Keratinocyte (primary cell): Measurements from ENCODE around the gene PADI1. TPM values are rescaled to one million over a fixed set of nuclear protein-coding genes. Genes with fewer than 3 reads are reported as not detected.

Experiments used
- DNase-seq: peaks from one replicate; pipeline ENCODE4 v3.0.0-alpha.2; 2011; ENCODE audit warnings: low read depth, missing footprints, low spot score
- FAIRE-seq: peaks from 2 replicates; lab custom pipeline; 2011; peaks lifted over from hg19 to GRCh38; lab: Jason Lieb, UNC
- H2AFZ ChIP-seq: 2 replicates; pipeline ENCODE4 v1.6.0; 2012; ENCODE audit warnings: low read length, control low read depth, inconsistent platforms; ENCODE audit not compliant: control insufficient read depth
- H3K27ac ChIP-seq: 2 replicates; pipeline ENCODE4 v1.5.1; 2011; ENCODE audit warnings: low read length; ENCODE audit not compliant: control insufficient read depth, insufficient read depth
- H3K27me3 ChIP-seq: 3 replicates; pipeline ENCODE4 v1.6.0; 2011; ENCODE audit warnings: low read length; ENCODE audit not compliant: control insufficient read depth, insufficient read depth; ENCODE audit errors: extremely low read depth
- H3K36me3 ChIP-seq, 2 experiments: 2 replicates in 1 of 2; 3 replicates in 1 of 2; pipeline ENCODE4 v1.5.1; 2011; ENCODE audit warnings: low read length in 2 of 2, mild to moderate bottlenecking in 1 of 2; ENCODE audit not compliant: control insufficient read depth in 2 of 2, insufficient read depth in 2 of 2; ENCODE audit errors: extremely low read depth in 1 of 2
- H3K4me1 ChIP-seq: 3 replicates; pipeline ENCODE4 v1.5.1; 2011; ENCODE audit warnings: low read length; ENCODE audit not compliant: control insufficient read depth, insufficient read depth; ENCODE audit errors: extremely low read depth
- H3K4me2 ChIP-seq: 3 replicates; pipeline ENCODE4 v1.6.0; 2011; ENCODE audit warnings: low read depth, low read length; ENCODE audit not compliant: control insufficient read depth, insufficient read depth; ENCODE audit errors: extremely low read depth
- H3K4me3 ChIP-seq, 3 experiments: fragments of 200-600 bp in 1 of 3; sonication (generic) in 1 of 3; 2 replicates in 2 of 3; 3 replicates in 1 of 3; pipeline ENCODE4 v1.5.1; 2011 to 2016; ENCODE audit warnings: low read length in 3 of 3, mild to moderate bottlenecking in 3 of 3, control low read depth in 2 of 3, inconsistent platforms in 1 of 3, low read depth in 1 of 3, mixed read lengths in 1 of 3, mixed run types in 1 of 3, moderate library complexity in 1 of 3; ENCODE audit not compliant: control insufficient read depth in 2 of 3, insufficient read depth in 2 of 3; ENCODE audit errors: extremely low read depth in 1 of 3
- H3K79me2 ChIP-seq: 2 replicates; pipeline ENCODE4 v1.6.0; 2012; ENCODE audit warnings: low read length; ENCODE audit not compliant: control insufficient read depth, insufficient read depth
- H3K9ac ChIP-seq: 3 replicates; pipeline ENCODE4 v1.6.0; 2011; ENCODE audit warnings: low read length; ENCODE audit not compliant: control insufficient read depth, insufficient read depth; ENCODE audit errors: extremely low read depth
- H3K9me1 ChIP-seq: 3 replicates; pipeline ENCODE4 v1.6.0; 2011; ENCODE audit warnings: low read length; ENCODE audit not compliant: control insufficient read depth, insufficient read depth; ENCODE audit errors: extremely low read depth
- H3K9me3 ChIP-seq: 2 replicates; pipeline ENCODE4 v1.5.1; 2012; ENCODE audit warnings: low read depth, low read length; ENCODE audit not compliant: control insufficient read depth
- H4K20me1 ChIP-seq: 3 replicates; pipeline ENCODE4 v1.6.0; 2011; ENCODE audit warnings: low read length; ENCODE audit not compliant: control insufficient read depth, insufficient read depth; ENCODE audit errors: extremely low read depth
- EZH2 ChIP-seq: IDR thresholded peaks from one replicate; pipeline ENCODE4 v1.6.1; 2012; ENCODE audit warnings: inconsistent platforms, mild to moderate bottlenecking, low read length, moderate library complexity
- dilution Hi-C: fragments of 300-500 bp; cut with MboI; formaldehyde crosslinking; loops from one replicate; pipeline ENCODE4 v1.7.0; 2020; ENCODE audit warnings: low sequenced_read_pairs; ENCODE audit not compliant: extremely low pct_ligation_motif_present
- polyA plus RNA-seq, 5 experiments: library from polyadenylated mRNA; depleted of rRNA in 3 of 5; stranded (reverse) in 3 of 5; stranded (forward) in 1 of 5; unstranded in 1 of 5; fragments of >200 nt; gene quantifications; 1 replicate in 1 of 5; 2 replicates in 3 of 5; 3 replicates in 1 of 5; pipeline versions ENCODE4 v1.2.1 to v1.2.3, GENCODE V29; 2011 to 2012; ENCODE audit warnings: missing spikeins in 2 of 5, low read depth in 1 of 5, low replicate concordance in 1 of 5
- TF ChIP-seq, protein P1 (sequence below), 3 experiments: IDR thresholded peaks in 1 of 3; conservative IDR thresholded peaks in 1 of 3; optimal IDR thresholded peaks in 1 of 3; 2 replicates in 2 of 3; 3 replicates in 1 of 3; pipeline versions ENCODE3 to v1.5.1; 2011; ENCODE audit warnings: low read length in 3 of 3, mild to moderate bottlenecking in 3 of 3, moderate library complexity in 2 of 3, control low read depth in 1 of 3, inconsistent platforms in 1 of 3; ENCODE audit not compliant: insufficient read depth in 2 of 3; ENCODE audit errors: extremely low read depth in 1 of 3

PADI1 gene
- polyA plus RNA-seq, 1 donor (not counting 4 experiments of a cell fraction or from before 2014, with no cell fraction given), result 0.96 TPM

GRCh38 chr1:17188217-17188616 lies 16.7 kb upstream of the PADI1 start:
- Histone ChIP-seq H3K4me3 (no peak overlapping the region), H3K9me3 (peaks cover 7% of the 10 kb centered on the region), H3K79me2 (no peaks in the 10 kb centered on the region), H3K9ac (no peak overlapping the region), H3K36me3 (no peaks in the 10 kb centered on the region), H4K20me1 (no peaks in the 10 kb centered on the region), H3K4me2 (no peak overlapping the region), H2AFZ (no peak overlapping the region), H3K4me1 (peaks cover 65% of the 10 kb centered on the region), H3K9me1 (peaks cover 2% of the 10 kb centered on the region), H3K27me3 (no peaks in the 10 kb centered on the region), H3K27ac (no peak overlapping the region)
- FAIRE-seq (no peak), DNase-seq (no peak)
- no peak for TF ChIP-seq EZH2
- TF ChIP-seq, protein P1, sequence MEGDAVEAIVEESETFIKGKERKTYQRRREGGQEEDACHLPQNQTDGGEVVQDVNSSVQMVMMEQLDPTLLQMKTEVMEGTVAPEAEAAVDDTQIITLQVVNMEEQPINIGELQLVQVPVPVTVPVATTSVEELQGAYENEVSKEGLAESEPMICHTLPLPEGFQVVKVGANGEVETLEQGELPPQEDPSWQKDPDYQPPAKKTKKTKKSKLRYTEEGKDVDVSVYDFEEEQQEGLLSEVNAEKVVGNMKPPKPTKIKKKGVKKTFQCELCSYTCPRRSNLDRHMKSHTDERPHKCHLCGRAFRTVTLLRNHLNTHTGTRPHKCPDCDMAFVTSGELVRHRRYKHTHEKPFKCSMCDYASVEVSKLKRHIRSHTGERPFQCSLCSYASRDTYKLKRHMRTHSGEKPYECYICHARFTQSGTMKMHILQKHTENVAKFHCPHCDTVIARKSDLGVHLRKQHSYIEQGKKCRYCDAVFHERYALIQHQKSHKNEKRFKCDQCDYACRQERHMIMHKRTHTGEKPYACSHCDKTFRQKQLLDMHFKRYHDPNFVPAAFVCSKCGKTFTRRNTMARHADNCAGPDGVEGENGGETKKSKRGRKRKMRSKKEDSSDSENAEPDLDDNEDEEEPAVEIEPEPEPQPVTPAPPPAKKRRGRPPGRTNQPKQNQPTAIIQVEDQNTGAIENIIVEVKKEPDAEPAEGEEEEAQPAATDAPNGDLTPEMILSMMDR (optimal IDR thresholded peaks at IDR 0.05 in 1 of 3, IDR thresholded peaks at IDR 0.05 in 1 of 3, conservative IDR thresholded peaks at IDR 0.05 in 1 of 3; ENCODE audit: extremely low read depth in 1 of 3, insufficient read depth in 2 of 3, low read length in 3 of 3), result no peak
- dilution Hi-C loops, result no loop called here

- H3K27me3 ChIP-seq, result no peaks in the 10 kb centered on the region
- peak; percentile 39 for FAIRE-seq
- H3K4me1 ChIP-seq, result peaks cover 74% of the 10 kb centered on the region
- H3K4me3 ChIP-seq, result no peak overlapping the region
- peaks cover 2% of the 10 kb centered on the region for H3K9me1 ChIP-seq
- H4K20me1 ChIP-seq, result no peaks in the 10 kb centered on the region
- H3K9ac ChIP-seq, result peak overlapping the region; percentile 63
- dilution Hi-C loops, result no loop called here
- H3K9me3 ChIP-seq, result peaks cover 7% of the 10 kb centered on the region
- no peaks in the 10 kb centered on the region for H3K36me3 ChIP-seq
- no peak overlapping the region for H2AFZ ChIP-seq
- H3K27ac ChIP-seq, result peak overlapping the region; percentile 82
- no peak for DNase-seq
- no peak for TF ChIP-seq EZH2
- TF ChIP-seq, protein P1 (optimal IDR thresholded peaks at IDR 0.05 in 1 of 3, IDR thresholded peaks at IDR 0.05 in 1 of 3, conservative IDR thresholded peaks at IDR 0.05 in 1 of 3; ENCODE audit: extremely low read depth in 1 of 3, insufficient read depth in 2 of 3, low read length in 3 of 3), result no peak
- no peaks in the 10 kb centered on the region for H3K79me2 ChIP-seq
- peak overlapping the region; percentile 73 for H3K4me2 ChIP-seq
Measured at GRCh38 chr1:17188889-17189631, 15.9 kb upstream of the PADI1 start.
